Stomach (tissue), 9 donors: Measurements from ENCODE around the gene CUL1. TPM values are rescaled to one million over a fixed set of nuclear protein-coding genes. Genes with fewer than 3 reads are reported as not detected.

Experiments used
- DNase-seq, 2 donors: peaks; one replicate each; pipeline versions ENCODE4 v3.0.0 to v3.0.0-alpha.2; 2013 to 2019
- H3K27ac ChIP-seq, 5 donors: fragments of 200-600 bp in 4 of 5; sonication (generic) in 4 of 5; one replicate each; pipeline ENCODE4 v1.5.1; 2013 to 2019; ENCODE audit warnings: mild to moderate bottlenecking in 1 of 5, moderate library complexity in 1 of 5
- H3K27me3 ChIP-seq, 3 donors: fragments of 200-600 bp; sonication (generic); one replicate each; pipeline ENCODE4 v1.5.1; 2017 to 2019; ENCODE audit warnings: mixed run types in 1 of 3
- H3K36me3 ChIP-seq, 4 donors: fragments of 200-600 bp; sonication (generic); 1 replicate in 3 of 4; 2 replicates in 1 of 4; pipeline ENCODE4 v1.5.1; 2016 to 2019
- H3K4me1 ChIP-seq, 4 donors: fragments of 200-600 bp; sonication (generic); one replicate each; pipeline ENCODE4 v1.5.1; 2016 to 2019
- H3K4me3 ChIP-seq, 4 donors: fragments of 200-600 bp; sonication (generic) in 3 of 4; one replicate each; pipeline ENCODE4 v1.5.1; 2016 to 2019; ENCODE audit warnings: mild to moderate bottlenecking in 1 of 4
- H3K9me3 ChIP-seq, 4 donors: fragments of 200-600 bp; sonication (generic); one replicate each; pipeline ENCODE4 v1.5.1; 2016 to 2019
- EP300 ChIP-seq: sonication (generic); formaldehyde crosslinking; IDR thresholded peaks from one replicate; pipeline ENCODE4 v1.6.1; 2017; ENCODE audit warnings: antibody characterized with exemption
- POLR2A ChIP-seq, 4 donors: fragments of 450-650 bp; IDR thresholded peaks; one replicate each; pipeline ENCODE4 v1.6.1; 2016; ENCODE audit warnings: antibody characterized with exemption in 4 of 4, control low read depth in 2 of 4, mild to moderate bottlenecking in 1 of 4, moderate library complexity in 1 of 4
- POLR2AphosphoS5 ChIP-seq, 3 donors: sonication (generic); formaldehyde crosslinking; IDR thresholded peaks; one replicate each; pipeline ENCODE4 v1.6.1; 2016; ENCODE audit warnings: antibody characterized with exemption in 3 of 3
- WGBS, 5 donors: extraction: QIAGEN DNeasy Blood & Tissue Kit in 3 of 5; methylation state at CpG; one replicate each; pipeline versions ENCODE4 v1.1.5 to v1.1.7; 2013 to 2018; 5-methylcytosine and 5-hydroxymethylcytosine counted together
- intact Hi-C: fragments of 100-400 bp; cut with DNase I; formaldehyde crosslinking; loops from one replicate; pipeline ENCODE4 v1.15.1; 2023; ENCODE audit warnings: low total_unique reads
- polyA plus RNA-seq, 3 donors: library from polyadenylated mRNA; stranded (reverse); fragments of 200-250 nt; gene quantifications; one replicate each; pipeline ENCODE4 v1.2.3, GENCODE V29; 2013
- total RNA-seq, 5 donors: library from RNA; depleted of rRNA; stranded (reverse); fragments of >200 nt; gene quantifications; one replicate each; pipeline versions ENCODE4 v1.1.0 to v1.2.3, GENCODE V29; 2014 to 2016
- TF ChIP-seq, protein P1 (sequence below), 7 experiments: fragments of 450-650 bp in 4 of 7; fragments of 200-600 bp in 3 of 7; sonication (generic) in 3 of 7; IDR thresholded peaks; one replicate each; pipeline ENCODE4 v1.5.1; 2016 to 2019; ENCODE audit warnings: antibody characterized with exemption in 7 of 7, control low read depth in 2 of 7, mild to moderate bottlenecking in 1 of 7
- donor health status: healthy with polysubstance abuse.
- donor health status: Bipolar disorder and iron deficiency.
- donor health status: healthy.

Gene CUL1
- total and polyA plus RNA-seq, 8 donors, result 22.5 to 56.4 (median 29.2) TPM

- intact Hi-C loops, result no loop called here
- WGBS, 5 donors, result 43 to 63% (median 56%) methylated on average over 5 of the region's 5 CpGs
Measured at GRCh38 chr7:148719753-148720152, 21.1 kb downstream of the CUL1 start.

DNA sequence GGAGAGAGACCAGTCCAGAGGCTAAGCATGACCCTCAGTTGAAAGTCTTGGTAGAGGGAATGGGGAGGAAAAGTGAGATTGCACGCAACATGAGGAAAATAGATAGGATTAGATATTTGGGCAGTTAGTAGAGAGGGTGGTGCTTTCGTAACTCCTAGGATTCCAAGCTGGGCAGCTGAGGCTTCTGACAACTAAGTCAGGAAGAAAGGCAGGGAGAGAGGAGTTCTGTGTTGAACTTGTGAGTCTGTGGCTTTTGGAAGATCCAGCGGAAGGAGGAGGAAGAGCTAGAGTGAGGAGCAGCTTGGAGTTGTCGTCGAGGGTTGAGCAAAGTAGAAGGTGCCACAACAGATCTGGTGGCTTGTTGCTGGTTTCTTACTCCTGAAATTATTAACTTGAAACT, 21.8 kb downstream of the CUL1 start:
- Histone ChIP-seq H3K4me3 (no peak overlapping the region), H3K27me3 (no peaks in the 10 kb centered on the region), H3K9me3 (no peaks in the 10 kb centered on the region), H3K36me3 (no peaks in the 10 kb centered on the region), H3K27ac (no peak overlapping the region), H3K4me1 (peaks cover 37 to 84% (median 61%) of the 10 kb centered on the region in 4 donors)
- TF ChIP-seq POLR2AphosphoS5 (IDR thresholded peaks at IDR 0.05), result no peak
- TF ChIP-seq, protein P1, sequence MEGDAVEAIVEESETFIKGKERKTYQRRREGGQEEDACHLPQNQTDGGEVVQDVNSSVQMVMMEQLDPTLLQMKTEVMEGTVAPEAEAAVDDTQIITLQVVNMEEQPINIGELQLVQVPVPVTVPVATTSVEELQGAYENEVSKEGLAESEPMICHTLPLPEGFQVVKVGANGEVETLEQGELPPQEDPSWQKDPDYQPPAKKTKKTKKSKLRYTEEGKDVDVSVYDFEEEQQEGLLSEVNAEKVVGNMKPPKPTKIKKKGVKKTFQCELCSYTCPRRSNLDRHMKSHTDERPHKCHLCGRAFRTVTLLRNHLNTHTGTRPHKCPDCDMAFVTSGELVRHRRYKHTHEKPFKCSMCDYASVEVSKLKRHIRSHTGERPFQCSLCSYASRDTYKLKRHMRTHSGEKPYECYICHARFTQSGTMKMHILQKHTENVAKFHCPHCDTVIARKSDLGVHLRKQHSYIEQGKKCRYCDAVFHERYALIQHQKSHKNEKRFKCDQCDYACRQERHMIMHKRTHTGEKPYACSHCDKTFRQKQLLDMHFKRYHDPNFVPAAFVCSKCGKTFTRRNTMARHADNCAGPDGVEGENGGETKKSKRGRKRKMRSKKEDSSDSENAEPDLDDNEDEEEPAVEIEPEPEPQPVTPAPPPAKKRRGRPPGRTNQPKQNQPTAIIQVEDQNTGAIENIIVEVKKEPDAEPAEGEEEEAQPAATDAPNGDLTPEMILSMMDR (IDR thresholded peaks at IDR 0.05), result no peak
- no peak for TF ChIP-seq POLR2A (IDR thresholded peaks at IDR 0.05)
- no peak for TF ChIP-seq EP300
- 70 to 77% (median 72%) methylated on average over 5 of the region's 5 CpGs for WGBS, 5 donors
- DNase-seq, result no peak
- intact Hi-C loops, result no loop called here

More at GRCh38 chr7:148719753-148720152, 21.1 kb downstream of the CUL1 start:
- Histone ChIP-seq H3K27me3 (no peaks in the 10 kb centered on the region), H3K9me3 (no peaks in the 10 kb centered on the region), H3K4me3 (no peak overlapping the region), H3K27ac (no peak overlapping the region), H3K36me3 (no peaks in the 10 kb centered on the region), H3K4me1 (peaks cover 33 to 85% (median 61%) of the 10 kb centered on the region in 4 donors)
- DNase-seq, result no peak
- TF ChIP-seq POLR2A (IDR thresholded peaks at IDR 0.05) (no peak), EP300 (no peak), POLR2AphosphoS5 (IDR thresholded peaks at IDR 0.05) (no peak)
- TF ChIP-seq, protein P1 (IDR thresholded peaks at IDR 0.05), result no peak

DNA sequence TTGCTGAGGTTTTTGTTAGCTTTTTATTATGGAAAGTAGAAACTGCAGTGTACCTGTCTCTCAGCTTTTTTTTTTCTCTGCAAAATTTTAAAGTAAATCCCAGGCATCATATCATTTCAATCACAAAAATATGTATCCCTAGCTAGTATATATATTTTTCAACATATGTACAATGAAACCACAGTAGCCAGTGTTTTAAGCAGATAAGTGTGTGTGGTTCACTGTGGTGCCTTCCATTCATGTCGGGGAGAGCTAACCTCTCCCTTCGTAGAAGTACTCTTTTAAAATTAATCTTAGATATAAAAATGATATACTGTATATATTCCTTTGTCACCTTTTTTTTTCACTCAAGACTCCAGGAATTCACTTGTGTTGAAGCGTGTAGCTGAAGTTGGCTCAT, 22.7 kb downstream of the CUL1 start:
- intact Hi-C loops, result no loop called here
- no peak overlapping the region for H3K4me3 ChIP-seq
- H3K36me3 ChIP-seq, result no peaks in the 10 kb centered on the region
- peaks cover 42 to 89% (median 67%) of the 10 kb centered on the region in 4 donors for H3K4me1 ChIP-seq
- TF ChIP-seq, protein P1 (IDR thresholded peaks at IDR 0.05), result no peak
- TF ChIP-seq POLR2AphosphoS5 (IDR thresholded peaks at IDR 0.05) (no peak), EP300 (no peak), POLR2A (IDR thresholded peaks at IDR 0.05) (no peak)
- WGBS, 5 donors, result 73 to 83% (median 80%) methylated on average over 3 of the region's 3 CpGs
- H3K27me3 ChIP-seq, result no peaks in the 10 kb centered on the region
- H3K27ac ChIP-seq, result no peak overlapping the region
- H3K9me3 ChIP-seq, result no peaks in the 10 kb centered on the region
- no peak for DNase-seq

GRCh38 chr7:148722340-148723165, 23.9 kb downstream of the CUL1 start:
- WGBS, 5 donors, result 70 to 75% (median 74%) methylated on average over 8 of the region's 8 CpGs
- no peak overlapping the region for H3K27ac ChIP-seq
- no peak overlapping the region for H3K4me3 ChIP-seq
- intact Hi-C loops, result no loop called here
- H3K27me3 ChIP-seq, result no peaks in the 10 kb centered on the region
- no peaks in the 10 kb centered on the region for H3K9me3 ChIP-seq
- H3K4me1 ChIP-seq, result peaks cover 42 to 97% (median 72%) of the 10 kb centered on the region in 4 donors
- no peaks in the 10 kb centered on the region for H3K36me3 ChIP-seq
- peak; percentile 52 to 53 for DNase-seq
- TF ChIP-seq EP300 (no peak), POLR2A (IDR thresholded peaks at IDR 0.05) (no peak), POLR2AphosphoS5 (IDR thresholded peaks at IDR 0.05) (no peak)
- TF ChIP-seq, protein P1 (IDR thresholded peaks at IDR 0.05), result no peak
